ENCODE data around the gene RAB32. TPM values are rescaled to one million over a fixed set of nuclear protein-coding genes. Genes with fewer than 3 reads are reported as not detected.

RAB32 gene
- total RNA-seq, 1 experiment from 2014 or later = 21.4 TPM

- H3K4me1 ChIP-seq (replicated peaks; ENCODE audit: insufficient read depth) = no peaks in the 10 kb centered on the region
- no peak for TF ChIP-seq CTCF (conservative IDR thresholded peaks at IDR 0.05)
- no peak for TF ChIP-seq EZH2 (IDR thresholded peaks at IDR 0.05; ENCODE audit: low read depth)
- no peaks in the 10 kb centered on the region for H3K9me2 ChIP-seq (ENCODE audit: insufficient read depth)
- no peaks in the 10 kb centered on the region for H3F3A ChIP-seq (ENCODE audit: insufficient read depth, low read depth)
- BruUV-seq (replicated peaks) = no TSS peak
- H3K27me3 ChIP-seq (ENCODE audit: insufficient read depth, low read depth) = no peaks in the 10 kb centered on the region
- 0 out of 2 replicates have a peak, but pooled peaks cover 1% of the 10 kb centered on the region for H3K9me3 ChIP-seq (ENCODE audit: insufficient read depth, low read depth)
- CTCF ChIA-PET = no interaction called here
- H4K20me1 ChIP-seq (ENCODE audit: insufficient read depth) = no peaks in the 10 kb centered on the region
- H3K4me2 ChIP-seq = no peak overlapping the region
- H3K4me3 ChIP-seq = no peak overlapping the region
- intact Hi-C loops (cut with micrococcal nuclease; ENCODE audit: unreplicated experiment) = no loop called here
- H3K79me2 ChIP-seq (ENCODE audit: low read depth) = no peaks in the 10 kb centered on the region
- H3K36me3 ChIP-seq (ENCODE audit: low read depth) = no peaks in the 10 kb centered on the region
- H2AFZ ChIP-seq = no peak overlapping the region
- POLR2A ChIA-PET (ENCODE audit: unreplicated experiment) = interaction anchor here (0.6 kb wide), 1 partner anchor 618 kb away, joined by 3 read pairs; no protein-coding TSS in a partner anchor
- no peak overlapping the region for H3K27ac ChIP-seq
- DNase-seq = no peak
Measured at GRCh38 chr6:146582857-146583256, 39.2 kb downstream of the RAB32 start.

GRCh38 chr6:146583966-146584365, 40.3 kb downstream of the RAB32 start:
- POLR2A ChIA-PET (ENCODE audit: unreplicated experiment) = interaction anchor here (0.7 kb wide), 1 partner anchor 37 kb away, joined by 7 read pairs; no protein-coding TSS in a partner anchor
- Histone ChIP-seq H3K36me3 (ENCODE audit: low read depth) (no peaks in the 10 kb centered on the region), H3K9me3 (ENCODE audit: insufficient read depth, low read depth) (0 out of 2 replicates have a peak, but pooled peaks cover 5% of the 10 kb centered on the region), H3K27ac (no peak overlapping the region), H3F3A (ENCODE audit: insufficient read depth, low read depth) (no peaks in the 10 kb centered on the region), H3K9me2 (ENCODE audit: insufficient read depth) (no peaks in the 10 kb centered on the region), H3K27me3 (ENCODE audit: insufficient read depth, low read depth) (no peaks in the 10 kb centered on the region), H3K4me1 (replicated peaks; ENCODE audit: insufficient read depth) (no peaks in the 10 kb centered on the region), H3K4me2 (no peak overlapping the region), H4K20me1 (ENCODE audit: insufficient read depth) (no peaks in the 10 kb centered on the region), H3K4me3 (no peak overlapping the region), H3K79me2 (ENCODE audit: low read depth) (no peaks in the 10 kb centered on the region), H2AFZ (no peak overlapping the region)
- DNase-seq = no peak
- intact Hi-C loops (cut with micrococcal nuclease; ENCODE audit: unreplicated experiment) = no loop called here
- CTCF ChIA-PET = no interaction called here
- no peak for TF ChIP-seq EZH2 (IDR thresholded peaks at IDR 0.05; ENCODE audit: low read depth)
- no peak for TF ChIP-seq CTCF (conservative IDR thresholded peaks at IDR 0.05)
- BruUV-seq (replicated peaks) = no TSS peak

GRCh38 chr6:146587459-146587858, 43.8 kb downstream of the RAB32 start:
- TF ChIP-seq CTCF (conservative IDR thresholded peaks at IDR 0.05) (no peak), EZH2 (IDR thresholded peaks at IDR 0.05; ENCODE audit: low read depth) (no peak)
- Histone ChIP-seq H3K9me3 (ENCODE audit: insufficient read depth, low read depth) (0 out of 2 replicates have a peak, but pooled peaks cover 5% of the 10 kb centered on the region), H3K79me2 (ENCODE audit: low read depth) (no peaks in the 10 kb centered on the region), H3K4me1 (replicated peaks; ENCODE audit: insufficient read depth) (no peaks in the 10 kb centered on the region), H4K20me1 (ENCODE audit: insufficient read depth) (no peaks in the 10 kb centered on the region), H3K27me3 (ENCODE audit: insufficient read depth, low read depth) (no peaks in the 10 kb centered on the region), H3K9me2 (ENCODE audit: insufficient read depth) (no peaks in the 10 kb centered on the region), H2AFZ (no peak overlapping the region), H3K27ac (no peak overlapping the region), H3K4me2 (no peak overlapping the region), H3F3A (ENCODE audit: insufficient read depth, low read depth) (no peaks in the 10 kb centered on the region), H3K36me3 (ENCODE audit: low read depth) (no peaks in the 10 kb centered on the region), H3K4me3 (no peak overlapping the region)
- POLR2A ChIA-PET (ENCODE audit: unreplicated experiment) = no interaction called here
- BruUV-seq (replicated peaks) = no TSS peak
- CTCF ChIA-PET = no interaction called here
- intact Hi-C loops (cut with micrococcal nuclease; ENCODE audit: unreplicated experiment) = no loop called here
- DNase-seq = no peak

Measured in PC-9 (cell line).